ENCODE measurements around the gene CDS2. TPM values are rescaled to one million over a fixed set of nuclear protein-coding genes. Genes with fewer than 3 reads are reported as not detected.
A peak's percentile ranks its signal among the peaks of the same experiment; 100 is the strongest.

Gene CDS2
- total and polyA plus RNA-seq, 10 of the 15 experiments (the other 5 are each of a cell fraction or from before 2014, with no cell fraction given), result 11.5 to 94.7 (median 23.1) TPM

DNA sequence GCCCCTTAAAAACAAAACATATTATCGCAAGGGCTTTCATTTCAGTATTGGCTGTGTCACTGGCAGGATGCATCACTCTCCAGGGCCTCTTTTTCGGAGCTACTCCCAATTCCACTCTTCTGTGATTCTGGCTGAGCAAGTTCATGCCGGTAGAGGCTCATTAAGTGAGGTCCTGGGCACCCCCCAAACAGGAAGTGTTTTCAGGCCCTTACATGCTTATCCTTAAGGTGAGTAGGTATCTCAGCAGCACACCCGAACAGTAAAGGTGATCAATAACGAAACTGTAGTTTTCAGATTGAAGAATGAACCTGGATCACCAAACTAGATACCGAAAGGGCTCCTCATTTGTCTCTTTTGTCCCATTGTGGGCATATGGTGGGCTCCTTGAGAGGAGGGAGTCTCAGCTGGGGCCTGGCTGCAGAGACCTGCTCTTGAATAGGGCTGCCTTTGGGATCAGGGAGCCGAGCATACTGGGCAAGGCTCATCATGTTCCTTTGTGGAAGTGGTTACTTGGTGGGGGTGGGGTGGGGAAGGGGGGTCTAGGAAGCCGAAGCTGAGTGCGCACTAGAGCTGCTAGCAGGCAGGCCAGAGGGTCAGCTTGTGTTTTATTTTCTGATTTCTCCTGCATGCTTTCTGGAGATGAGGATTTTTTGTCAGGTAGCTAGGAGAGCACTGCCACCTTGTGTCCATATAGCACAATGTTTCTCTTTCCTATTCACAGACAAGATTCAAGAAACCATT is 65.2 kb downstream of the CDS2 start:
- peak overlapping the region; percentile 51; the same call in 1 of the 2 replicates for H3K9ac ChIP-seq (ENCODE audit: control insufficient read depth, insufficient read depth, low read length)
- ChIA-PET SMC1A (ENCODE audit: uncharacterized antibody, unreplicated experiment) (interaction anchor here (0.8 to 11.1 kb wide), 25 partner anchors 10 to 451 kb away, joined by 3 to 229 read pairs (median 5); partner anchors contain the start of genes CDS2 and PCNA), RAD21 (ENCODE audit: unreplicated experiment) (interaction anchor here (0.6 to 6.1 kb wide), 16 partner anchors 8 to 261 kb away, joined by 3 to 345 read pairs (median 9); partner anchors contain the start of genes CDS2 and PCNA), CTCF (interaction anchor here (0.6 to 6.7 kb wide), 31 partner anchors 10 to 1760 kb away, joined by 3 to 386 read pairs (median 5); partner anchors contain the start of gene CDS2), POLR2A (interaction anchor here (1.1 to 2.9 kb wide), 7 partner anchors 24 to 78 kb away, joined by 3 to 30 read pairs (median 5); partner anchors contain the start of gene CDS2)
- no TSS peak for BruUV-seq (replicated peaks)
- no peaks in the 10 kb centered on the region for H3K27me3 ChIP-seq (replicated peaks in 1 of 2; ENCODE audit: control insufficient read depth in 2 of 2, insufficient read depth in 2 of 2, low read length in 1 of 2)
- peak overlapping the region; percentile 16 for H3K27ac ChIP-seq (ENCODE audit: control insufficient read depth, insufficient read depth)
- H3K79me2 ChIP-seq (ENCODE audit: control insufficient read depth, insufficient read depth, low read length), result no peaks in the 10 kb centered on the region
- H4K20me1 ChIP-seq (ENCODE audit: control insufficient read depth, insufficient read depth), result no peaks in the 10 kb centered on the region
- no peaks in the 10 kb centered on the region for H3K9me3 ChIP-seq (replicated peaks; ENCODE audit: control insufficient read depth, insufficient read depth, low read length)
- WGBS (ENCODE audit: insufficient coverage, insufficient replicate concordance, low lambda C conversion rate, missing lambda C conversion rate), result 11% methylated on average over 9 of the region's 9 CpGs
- peak overlapping the region; percentile 4 for H2AFZ ChIP-seq (ENCODE audit: control insufficient read depth, low read depth, low read length)
- peak overlapping the region; percentile 77 for H3K4me2 ChIP-seq (ENCODE audit: control insufficient read depth, insufficient read depth)
- intact Hi-C loops (cut with micrococcal nuclease; ENCODE audit: unreplicated experiment), result loop anchor here (1.0 to 2.0 kb wide), 2 partner anchors 19 to 66 kb away; no protein-coding TSS in a partner anchor
- in situ Hi-C loops (cut with MboI), result no loop called here
- peak; percentile 75 for FAIRE-seq
- peak; percentile 79 for ATAC-seq
- DNase-seq (ENCODE audit: low read depth, low spot score), result peak; percentile 61
- H3K4me1 ChIP-seq (ENCODE audit: control insufficient read depth, insufficient read depth, low read length), result peaks cover 34% of the 10 kb centered on the region
- peaks cover 4 to 12% of the 10 kb centered on the region in 2 experiments; a peak in 3 of 4 replicates for H3K36me3 ChIP-seq (ENCODE audit: control insufficient read depth in 2 of 2, insufficient read depth in 2 of 2, low read length in 1 of 2)
- peak overlapping the region; percentile 8; the same call in 1 of the 2 replicates for H3K4me3 ChIP-seq
- peak; percentile 93 for TF ChIP-seq RAD21 (IDR thresholded peaks at IDR 0.05; ENCODE audit: insufficient read depth, low read depth, low read length)
- TF ChIP-seq, protein P1, sequence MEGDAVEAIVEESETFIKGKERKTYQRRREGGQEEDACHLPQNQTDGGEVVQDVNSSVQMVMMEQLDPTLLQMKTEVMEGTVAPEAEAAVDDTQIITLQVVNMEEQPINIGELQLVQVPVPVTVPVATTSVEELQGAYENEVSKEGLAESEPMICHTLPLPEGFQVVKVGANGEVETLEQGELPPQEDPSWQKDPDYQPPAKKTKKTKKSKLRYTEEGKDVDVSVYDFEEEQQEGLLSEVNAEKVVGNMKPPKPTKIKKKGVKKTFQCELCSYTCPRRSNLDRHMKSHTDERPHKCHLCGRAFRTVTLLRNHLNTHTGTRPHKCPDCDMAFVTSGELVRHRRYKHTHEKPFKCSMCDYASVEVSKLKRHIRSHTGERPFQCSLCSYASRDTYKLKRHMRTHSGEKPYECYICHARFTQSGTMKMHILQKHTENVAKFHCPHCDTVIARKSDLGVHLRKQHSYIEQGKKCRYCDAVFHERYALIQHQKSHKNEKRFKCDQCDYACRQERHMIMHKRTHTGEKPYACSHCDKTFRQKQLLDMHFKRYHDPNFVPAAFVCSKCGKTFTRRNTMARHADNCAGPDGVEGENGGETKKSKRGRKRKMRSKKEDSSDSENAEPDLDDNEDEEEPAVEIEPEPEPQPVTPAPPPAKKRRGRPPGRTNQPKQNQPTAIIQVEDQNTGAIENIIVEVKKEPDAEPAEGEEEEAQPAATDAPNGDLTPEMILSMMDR (IDR thresholded peaks at IDR 0.05 in 2 of 3, conservative IDR thresholded peaks at IDR 0.05 in 1 of 3; ENCODE audit: control insufficient read depth in 2 of 3, extremely low read depth in 1 of 3, insufficient read depth in 1 of 3, low read depth in 3 of 3, low read length in 3 of 3), result peak; percentile 67 to 82 (median 80)
- TF ChIP-seq PKNOX1 (IDR thresholded peaks at IDR 0.05), result no peak
- no peak for TF ChIP-seq WRNIP1 (IDR thresholded peaks at IDR 0.05; ENCODE audit: borderline replicate concordance, low read depth, low read length)
- TF ChIP-seq KDM1A (IDR thresholded peaks at IDR 0.05; ENCODE audit: borderline replicate concordance), result no peak
- TF ChIP-seq YY1 (IDR thresholded peaks at IDR 0.05; ENCODE audit: low read depth, low read length), result 0 out of 2 replicates have a peak, but pooled peaks have one; percentile 45
- TF ChIP-seq KAT2A (conservative IDR thresholded peaks at IDR 0.05; ENCODE audit: control insufficient read depth, low read depth, low read length), result no peak
- TF ChIP-seq STAT1 (conservative IDR thresholded peaks at IDR 0.05), result no peak
- peak; percentile 9; the same call in 1 of the 2 replicates for TF ChIP-seq IRF4 (IDR thresholded peaks at IDR 0.05; ENCODE audit: low read depth, low read length)
- TF ChIP-seq IKZF1 (conservative IDR thresholded peaks at IDR 0.05), result no peak
- 0 out of 2 replicates have a peak, but pooled peaks have one; percentile 13 for TF ChIP-seq NBN (IDR thresholded peaks at IDR 0.05)
- TF ChIP-seq MTA2 (IDR thresholded peaks at IDR 0.05; ENCODE audit: low read depth), result 0 out of 2 replicates have a peak, but pooled peaks have one; percentile 15
- TF ChIP-seq, protein P2, sequence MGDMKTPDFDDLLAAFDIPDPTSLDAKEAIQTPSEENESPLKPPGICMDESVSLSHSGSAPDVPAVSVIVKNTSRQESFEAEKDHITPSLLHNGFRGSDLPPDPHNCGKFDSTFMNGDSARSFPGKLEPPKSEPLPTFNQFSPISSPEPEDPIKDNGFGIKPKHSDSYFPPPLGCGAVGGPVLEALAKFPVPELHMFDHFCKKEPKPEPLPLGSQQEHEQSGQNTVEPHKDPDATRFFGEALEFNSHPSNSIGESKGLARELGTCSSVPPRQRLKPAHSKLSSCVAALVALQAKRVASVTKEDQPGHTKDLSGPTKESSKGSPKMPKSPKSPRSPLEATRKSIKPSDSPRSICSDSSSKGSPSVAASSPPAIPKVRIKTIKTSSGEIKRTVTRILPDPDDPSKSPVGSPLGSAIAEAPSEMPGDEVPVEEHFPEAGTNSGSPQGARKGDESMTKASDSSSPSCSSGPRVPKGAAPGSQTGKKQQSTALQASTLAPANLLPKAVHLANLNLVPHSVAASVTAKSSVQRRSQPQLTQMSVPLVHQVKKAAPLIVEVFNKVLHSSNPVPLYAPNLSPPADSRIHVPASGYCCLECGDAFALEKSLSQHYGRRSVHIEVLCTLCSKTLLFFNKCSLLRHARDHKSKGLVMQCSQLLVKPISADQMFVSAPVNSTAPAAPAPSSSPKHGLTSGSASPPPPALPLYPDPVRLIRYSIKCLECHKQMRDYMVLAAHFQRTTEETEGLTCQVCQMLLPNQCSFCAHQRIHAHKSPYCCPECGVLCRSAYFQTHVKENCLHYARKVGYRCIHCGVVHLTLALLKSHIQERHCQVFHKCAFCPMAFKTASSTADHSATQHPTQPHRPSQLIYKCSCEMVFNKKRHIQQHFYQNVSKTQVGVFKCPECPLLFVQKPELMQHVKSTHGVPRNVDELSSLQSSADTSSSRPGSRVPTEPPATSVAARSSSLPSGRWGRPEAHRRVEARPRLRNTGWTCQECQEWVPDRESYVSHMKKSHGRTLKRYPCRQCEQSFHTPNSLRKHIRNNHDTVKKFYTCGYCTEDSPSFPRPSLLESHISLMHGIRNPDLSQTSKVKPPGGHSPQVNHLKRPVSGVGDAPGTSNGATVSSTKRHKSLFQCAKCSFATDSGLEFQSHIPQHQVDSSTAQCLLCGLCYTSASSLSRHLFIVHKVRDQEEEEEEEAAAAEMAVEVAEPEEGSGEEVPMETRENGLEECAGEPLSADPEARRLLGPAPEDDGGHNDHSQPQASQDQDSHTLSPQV (IDR thresholded peaks at IDR 0.05), result peak; percentile 30; the same call in 1 of the 2 replicates
- TF ChIP-seq SMARCA5 (IDR thresholded peaks at IDR 0.05), result 0 out of 2 replicates have a peak, but pooled peaks have one; percentile 48
- TF ChIP-seq SMAD1 (IDR thresholded peaks at IDR 0.05; ENCODE audit: low read depth, partially characterized antibody), result no peak
- no peak for TF ChIP-seq TBL1XR1 (IDR thresholded peaks at IDR 0.05; ENCODE audit: low read depth, low read length)

All from GM12878 (cell line).